Progenitor cell of endocrine pancreas (in vitro differentiated cells): Measurements from ENCODE around the gene CNST. TPM values are rescaled to one million over a fixed set of nuclear protein-coding genes. Genes with fewer than 3 reads are reported as not detected.
"Not testable (repeated sequence)": the region's sequence is repeated elsewhere in the genome, so short reads cannot be mapped to it uniquely, and the experiment has no call there.

ENCODE experiments used
- DNase-seq: peaks from one replicate; pipeline ENCODE4 v3.0.0; 2021; ENCODE audit warnings: low spot score; ENCODE audit not compliant: unreplicated experiment
- H3K27ac Mint-ChIP-seq: 2 replicates; pipeline ENCODE4 v1.8.0; 2021; ENCODE audit warnings: mild to moderate bottlenecking, moderate library complexity, mixed read lengths
- H3K27me3 Mint-ChIP-seq: 2 replicates; pipeline ENCODE4 v1.8.0; 2021; ENCODE audit warnings: mixed read lengths
- H3K36me3 Mint-ChIP-seq: 2 replicates; pipeline ENCODE4 v1.8.0; 2022; ENCODE audit warnings: mixed read lengths; ENCODE audit not compliant: insufficient read depth
- H3K4me1 Mint-ChIP-seq: 2 replicates; pipeline ENCODE4 v1.8.0; 2021; ENCODE audit warnings: low read depth, mixed read lengths
- H3K4me3 Mint-ChIP-seq: 2 replicates; pipeline ENCODE4 v1.8.0; 2021; ENCODE audit warnings: low read depth, mild to moderate bottlenecking, moderate library complexity, mixed read lengths
- H3K9me3 Mint-ChIP-seq: 2 replicates; pipeline ENCODE4 v1.8.0; 2021; ENCODE audit warnings: low read depth, mixed read lengths
- CTCF ChIP-seq: fragments of 200-600 bp; sonication (generic); IDR thresholded peaks from one replicate; pipeline ENCODE4 v1.5.0; 2021; ENCODE audit warnings: antibody characterized with exemption, mild to moderate bottlenecking; ENCODE audit not compliant: unreplicated experiment
- total RNA-seq: library from RNA; stranded (reverse); gene quantifications from 2 replicates; pipeline ENCODE4 v1.2.1, GENCODE V29; 2021

The CNST gene
- total RNA-seq, 1 donor from 2014 or later, result 28.3 TPM

DNA sequence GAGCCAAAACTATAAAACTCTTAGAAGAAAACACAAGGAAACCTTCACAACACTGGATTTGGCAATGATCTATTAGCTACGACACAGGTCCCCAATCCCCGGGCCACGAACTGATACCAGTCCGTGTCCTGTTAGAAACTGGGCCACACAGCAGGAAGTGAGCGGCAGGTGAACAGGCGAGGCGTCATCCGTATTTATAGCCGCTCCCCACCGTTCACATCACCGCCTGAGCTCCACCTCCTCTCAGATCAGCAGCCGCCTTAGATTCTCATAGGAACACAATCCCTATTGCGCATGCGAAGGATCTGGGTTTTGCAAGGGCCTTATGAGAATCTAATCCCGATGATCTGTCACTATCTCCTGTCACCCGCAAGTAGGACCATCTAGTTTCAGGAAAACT is 12.1 kb upstream of the CNST start:
- Mint-ChIP-seq H3K27ac (no peak overlapping the region), H3K36me3 (peaks cover 21% of the 10 kb centered on the region), H3K4me3 (no peak overlapping the region), H3K9me3 (no peaks in the 10 kb centered on the region), H3K27me3 (no peaks in the 10 kb centered on the region), H3K4me1 (peaks cover 3% of the 10 kb centered on the region)
- DNase-seq, result no peak
- TF ChIP-seq CTCF, result no peak

DNA sequence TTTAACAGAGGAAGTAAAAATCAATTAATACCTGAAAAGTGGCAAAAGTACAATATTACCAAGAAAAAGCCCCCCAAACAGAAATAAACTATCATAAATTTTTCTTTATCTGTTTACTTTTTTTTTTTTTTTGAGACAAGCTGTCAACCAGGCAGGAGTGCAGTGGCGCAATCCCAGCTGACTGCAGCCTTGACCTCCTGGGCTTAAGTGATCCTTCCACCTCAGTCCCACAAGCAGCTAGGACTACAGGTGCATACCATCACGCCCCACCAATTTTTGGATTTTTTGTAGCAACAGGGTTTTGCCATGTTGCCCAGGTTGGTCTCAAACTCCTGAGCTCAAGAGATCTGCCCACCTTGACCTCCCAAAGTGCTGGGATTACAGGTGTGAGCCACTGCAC is 8.2 kb upstream of the CNST start:
- Mint-ChIP-seq H3K36me3 (peaks cover 17% of the 10 kb centered on the region), H3K4me3 (no peak overlapping the region), H3K4me1 (no peaks in the 10 kb centered on the region), H3K27ac (no peak overlapping the region), H3K27me3 (no peaks in the 10 kb centered on the region), H3K9me3 (no peaks in the 10 kb centered on the region)
- no peak for DNase-seq
- TF ChIP-seq CTCF, result no peak

GRCh38 chr1:246559310-246559709 is 6.9 kb upstream of the CNST start:
- Mint-ChIP-seq H3K4me3 (no peak overlapping the region), H3K4me1 (no peaks in the 10 kb centered on the region), H3K36me3 (peaks cover 17% of the 10 kb centered on the region), H3K9me3 (no peaks in the 10 kb centered on the region), H3K27me3 (no peaks in the 10 kb centered on the region), H3K27ac (no peak overlapping the region)
- DNase-seq, result no peak
- TF ChIP-seq CTCF, result no peak

- H3K27me3 Mint-ChIP-seq, H3K9me3 Mint-ChIP-seq, DNase-seq, H3K4me3 Mint-ChIP-seq, H3K27ac Mint-ChIP-seq, H3K4me1 Mint-ChIP-seq: not testable (repeated sequence)
- peaks cover 10% of the 10 kb centered on the region for H3K36me3 Mint-ChIP-seq
- peak; percentile 33 for TF ChIP-seq CTCF
These were observed 5.4 kb upstream of the CNST start for GRCh38 chr1:246560833-246561232.

DNA sequence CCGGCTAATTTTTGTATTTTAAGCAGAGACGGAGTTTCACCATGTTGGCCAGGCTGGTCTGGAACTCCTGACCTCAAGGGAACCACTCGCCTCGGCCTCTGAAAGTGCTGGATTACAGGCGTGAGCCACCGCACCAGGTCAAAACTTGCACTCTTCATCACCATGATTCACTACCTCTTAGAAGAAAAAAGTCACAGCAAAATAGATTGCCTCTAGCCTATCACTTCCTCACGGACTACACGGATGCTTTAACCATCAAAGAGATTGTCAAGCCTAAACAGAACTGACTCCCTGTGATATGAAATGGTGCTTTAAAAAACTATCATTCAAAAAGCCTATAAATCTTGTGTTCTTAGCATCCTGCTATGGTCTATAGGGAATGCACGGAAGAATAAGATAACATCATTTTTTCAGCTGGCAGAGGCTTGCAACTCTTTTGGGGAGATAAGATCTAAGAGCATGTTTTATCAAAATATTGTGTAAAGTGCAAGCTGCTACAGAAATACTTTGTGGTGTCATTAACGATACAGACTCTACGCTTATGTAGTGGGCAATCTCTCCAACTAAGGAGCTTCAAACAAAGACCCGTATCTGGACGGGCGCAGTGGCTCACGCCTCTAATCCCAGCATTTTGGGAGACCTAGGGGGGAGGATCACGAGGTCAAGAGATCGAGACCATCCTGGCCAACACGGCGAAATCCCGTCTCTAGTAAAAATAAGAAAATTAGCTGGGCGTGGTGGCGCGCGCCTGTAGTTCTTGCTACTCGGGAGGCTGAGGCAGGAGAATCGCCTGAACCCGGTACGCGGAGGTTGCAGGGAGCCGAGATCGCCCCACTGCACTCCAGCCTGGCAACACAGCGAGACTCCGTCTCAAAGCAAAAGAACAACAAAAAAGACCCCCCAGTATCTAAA is 1.2 kb upstream of the CNST start:
- TF ChIP-seq CTCF, result no peak
- Mint-ChIP-seq H3K36me3 (peaks cover 3% of the 10 kb centered on the region), H3K4me3 (peak overlapping the region; percentile 96), H3K27ac (peak overlapping the region; percentile 97), H3K9me3 (no peaks in the 10 kb centered on the region), H3K27me3 (no peaks in the 10 kb centered on the region), H3K4me1 (peaks cover 23% of the 10 kb centered on the region)
- DNase-seq, result no peak
